Suppressor macrophage (primary cell): Measurements from ENCODE around the gene SNED1.
"Not testable (repeated sequence)": the region's sequence is repeated elsewhere in the genome, so short reads cannot be mapped to it uniquely, and the experiment has no call there.

ENCODE experiments used
- DNase-seq, 4 experiments: peaks; one replicate each; pipeline ENCODE4 v3.0.0-alpha.2; 2020 to 2022

The SNED1 gene

DNA sequence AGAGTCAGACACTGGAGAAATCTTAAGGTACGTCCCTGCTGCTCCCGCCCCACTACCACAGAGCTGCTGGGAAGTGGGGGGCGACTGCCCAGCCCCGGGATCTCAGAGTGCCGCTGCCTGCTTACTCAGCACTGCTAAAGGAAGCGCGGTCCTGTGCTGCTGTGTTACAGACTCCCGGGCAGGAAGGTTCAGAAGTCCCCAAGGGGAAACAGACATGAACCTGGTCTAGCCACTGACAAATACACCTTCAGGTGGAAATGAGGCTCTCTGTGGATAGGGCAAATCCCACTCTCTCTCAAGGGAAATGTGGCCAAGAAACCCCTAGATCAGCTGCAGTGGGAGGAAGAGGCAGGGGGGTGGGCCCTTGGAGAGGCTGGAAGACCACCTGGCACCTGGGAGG, 90.0 kb downstream of the SNED1 start:
- DNase-seq: no peak

- no peak for DNase-seq
These were observed 90.6 kb downstream of the SNED1 start for GRCh38 chr2:241088791-241089732.

- DNase-seq: no peak
These were observed 92.8 kb downstream of the SNED1 start for GRCh38 chr2:241091201-241091600.

DNA sequence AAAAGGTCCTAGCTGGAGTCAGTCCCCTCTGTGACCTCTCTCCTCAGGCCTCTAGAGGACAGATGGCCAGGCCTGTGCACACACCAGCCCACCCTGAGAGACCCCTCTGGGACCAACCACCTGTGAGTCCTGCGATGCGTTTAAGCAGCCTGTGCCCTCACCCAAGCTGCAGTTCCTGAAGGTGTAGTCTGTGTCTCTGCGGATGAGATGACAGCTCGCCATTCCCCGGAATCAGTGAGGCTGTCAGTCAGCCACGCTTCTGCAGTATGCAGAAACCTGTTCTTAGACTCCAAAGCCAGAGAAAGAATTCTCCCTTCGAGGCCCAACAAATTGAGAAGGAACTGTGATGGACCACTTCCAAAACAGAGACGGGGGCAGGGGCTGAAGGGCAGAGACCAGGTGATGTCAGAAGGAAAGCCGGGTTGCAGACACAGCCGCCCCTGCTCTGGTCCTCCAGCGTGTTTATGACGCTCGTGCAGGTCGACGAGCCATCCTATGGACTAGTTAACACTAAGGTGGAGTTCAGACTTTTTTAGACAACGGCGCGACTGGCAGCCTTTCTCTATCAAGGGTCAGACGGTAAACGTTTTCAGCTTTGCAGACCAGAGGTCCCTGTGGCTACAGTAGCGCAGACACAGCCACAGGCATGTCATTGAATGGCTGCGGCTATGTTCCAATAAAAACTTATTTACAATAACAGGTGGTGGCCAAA, 93.5 kb downstream of the SNED1 start:
- DNase-seq: no peak

DNA sequence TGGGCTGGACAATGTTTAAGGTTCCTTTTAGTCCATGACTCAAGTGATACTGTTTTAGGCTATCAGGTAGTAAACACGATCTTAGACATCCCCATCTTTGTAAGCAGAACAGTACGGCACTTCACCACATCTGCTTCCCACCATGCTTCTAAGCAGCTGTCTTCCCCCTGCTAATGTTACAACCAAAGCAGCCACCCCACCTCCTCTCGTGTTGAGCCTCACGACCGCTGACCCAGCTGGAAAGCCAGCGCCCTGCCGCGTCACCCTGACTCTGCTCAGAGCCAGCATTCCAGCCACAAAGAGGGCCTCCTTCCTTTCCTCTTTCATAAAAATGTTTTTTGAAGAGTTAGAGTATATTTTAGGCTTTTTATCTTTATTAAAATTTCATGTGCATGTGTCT, 94.3 kb downstream of the SNED1 start:
- no peak for DNase-seq

DNA sequence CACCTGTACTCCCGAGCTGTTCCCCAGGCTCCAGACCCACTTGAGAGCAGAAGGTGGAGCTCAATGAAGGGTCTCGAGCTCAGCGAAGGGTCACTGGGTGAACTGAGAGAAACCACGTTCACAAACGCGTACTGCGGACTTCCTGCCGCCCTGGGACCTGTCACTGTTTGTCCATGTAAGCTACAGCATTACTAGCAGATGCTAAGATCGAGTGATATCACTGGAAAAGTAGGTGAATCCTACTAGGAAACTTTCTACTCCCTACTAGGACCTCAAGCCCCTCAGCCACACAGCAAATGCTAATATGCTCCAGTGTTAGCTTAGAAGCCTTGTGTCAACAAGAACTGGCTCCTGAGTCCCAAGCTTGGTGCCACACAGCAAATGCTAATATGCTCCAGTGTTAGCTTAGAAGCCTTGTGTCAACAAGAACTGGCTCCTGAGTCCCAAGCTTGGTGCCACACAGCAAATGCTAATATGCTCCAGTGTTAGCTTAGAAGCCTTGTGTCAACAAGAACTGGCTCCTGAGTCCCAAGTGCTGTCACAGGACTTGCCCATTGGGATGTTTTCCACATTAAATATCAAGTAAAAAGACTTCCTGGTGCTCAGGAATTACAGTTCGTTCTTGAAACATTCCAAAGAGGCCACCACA, 94.8 kb downstream of the SNED1 start:
- DNase-seq: not testable (repeated sequence)

DNA sequence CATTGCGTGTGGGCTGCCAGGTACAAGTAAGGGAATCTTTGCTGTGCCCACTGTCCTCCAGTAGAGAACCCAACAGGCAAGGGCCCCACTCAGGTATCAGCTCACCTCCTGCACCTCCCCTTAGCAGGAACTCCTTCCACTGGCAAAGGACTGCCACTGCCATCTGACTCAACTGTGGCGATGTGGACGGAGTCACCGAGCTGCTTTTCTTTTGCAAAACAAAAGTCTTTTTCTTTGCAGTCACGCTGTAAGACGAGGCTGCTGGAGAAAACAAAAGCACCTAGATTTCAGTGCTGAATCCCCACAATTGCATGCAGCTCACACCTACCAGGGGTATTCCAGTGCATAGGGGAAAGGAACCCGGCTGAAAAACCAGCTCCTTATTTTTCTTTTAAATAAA, 95.8 kb downstream of the SNED1 start:
- no peak for DNase-seq

DNA sequence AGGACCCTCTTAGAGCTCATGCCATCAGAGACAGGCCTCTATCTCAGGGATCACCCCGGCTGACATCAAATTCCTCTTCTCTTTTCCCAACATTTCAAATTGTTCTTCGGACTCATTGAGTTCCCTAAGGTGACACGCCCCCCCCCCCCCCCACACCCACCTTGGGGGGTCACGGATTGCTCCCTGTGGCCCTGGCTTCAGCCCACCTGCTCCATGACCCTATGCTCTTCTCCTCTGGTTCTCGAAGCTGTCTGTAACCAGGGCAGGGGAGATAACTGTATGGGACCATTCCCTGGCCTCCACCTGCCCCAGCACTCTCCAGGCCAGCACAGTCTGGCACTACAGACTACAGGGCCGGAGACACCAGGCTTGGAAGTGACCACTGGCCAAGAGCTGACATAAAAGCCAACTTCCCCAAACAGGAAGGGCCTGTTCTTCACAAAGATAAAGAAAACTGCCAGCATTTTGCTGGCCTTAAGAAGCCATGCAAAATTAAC, 96.6 kb downstream of the SNED1 start:
- DNase-seq: no peak

- no peak for DNase-seq
These were observed 97.3 kb downstream of the SNED1 start for GRCh38 chr2:241095594-241096290.

DNA sequence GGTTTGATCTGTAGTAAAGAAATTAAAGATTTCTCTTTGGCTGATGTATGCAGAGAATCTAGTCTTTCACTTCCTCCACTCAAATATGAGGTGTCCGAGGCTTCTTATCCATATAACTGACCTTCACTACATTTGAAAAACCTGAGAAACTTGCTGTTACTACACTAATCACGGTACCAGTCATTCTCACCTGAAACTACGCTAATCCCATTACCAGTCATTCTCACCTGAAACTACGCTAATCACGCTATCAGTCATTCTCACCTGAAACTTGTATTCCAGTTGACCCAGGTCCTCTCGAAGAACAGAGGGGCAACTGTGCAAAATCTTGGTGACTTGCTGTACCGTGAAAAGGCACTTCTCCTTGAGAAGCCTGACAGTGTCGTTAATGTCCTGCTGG, 98.6 kb downstream of the SNED1 start:
- no peak for DNase-seq

- DNase-seq: no peak
These were observed 100.8 kb downstream of the SNED1 start for GRCh38 chr2:241099246-241099645.

DNA sequence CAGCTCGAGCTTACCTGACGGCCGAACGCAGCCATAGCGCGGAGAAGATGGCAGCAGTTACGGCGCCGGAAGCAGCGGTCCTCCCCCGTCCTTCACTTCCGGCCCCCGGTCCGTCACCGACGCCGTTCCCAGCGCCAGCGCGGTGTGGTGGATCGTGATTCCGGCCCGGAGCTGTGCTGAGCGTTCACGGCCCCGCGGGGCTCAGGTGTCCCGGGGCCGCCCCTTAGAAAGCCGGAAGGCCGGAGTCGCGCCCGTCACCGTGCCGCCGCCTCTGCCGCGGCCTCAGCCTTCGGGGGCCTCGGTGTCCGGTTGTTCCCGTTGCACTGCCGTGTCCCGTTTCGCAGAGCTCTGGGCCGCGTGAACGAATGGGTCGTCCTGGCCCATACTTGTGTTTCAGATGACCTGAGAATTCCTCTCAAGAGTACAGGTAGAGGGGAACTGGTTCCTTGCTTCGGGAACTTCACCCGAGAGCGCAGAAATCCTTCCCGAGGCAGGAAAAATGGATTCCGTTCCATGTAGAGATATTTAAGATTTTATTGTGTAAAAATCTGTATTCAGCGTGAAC, 103.9 kb downstream of the SNED1 start, which contains the start of gene MTERF4:
MTERF4 (minus strand) TSS at position 49 of the 565 bp plus-strand sequence; CDS start at position 35, 14 bp downstream.
- DNase-seq: peak; percentile 87 to 94 (median 90)

- DNase-seq: no peak
These were observed 104.8 kb downstream of the SNED1 start for GRCh38 chr2:241103176-241103595.

DNA sequence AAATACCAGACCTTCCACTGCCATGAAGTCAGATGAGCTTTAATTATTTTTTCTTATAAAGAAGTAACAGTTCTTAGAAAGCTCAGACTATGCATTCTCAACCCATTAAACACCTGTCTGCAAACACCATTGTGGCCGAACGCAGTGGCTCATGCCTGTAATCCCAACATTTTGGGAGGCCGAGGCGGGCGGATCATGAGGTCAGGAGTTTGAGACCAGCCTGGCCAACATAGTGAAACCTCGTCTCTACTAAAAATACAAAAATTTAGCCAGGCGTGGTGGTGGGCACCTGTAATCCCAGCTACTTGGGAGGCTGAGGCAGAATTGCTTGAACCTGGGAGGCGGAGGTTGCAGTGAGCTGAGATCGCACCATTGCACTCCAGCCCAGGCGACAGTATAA, 106.2 kb downstream of the SNED1 start:
- not testable (repeated sequence) for DNase-seq

DNA sequence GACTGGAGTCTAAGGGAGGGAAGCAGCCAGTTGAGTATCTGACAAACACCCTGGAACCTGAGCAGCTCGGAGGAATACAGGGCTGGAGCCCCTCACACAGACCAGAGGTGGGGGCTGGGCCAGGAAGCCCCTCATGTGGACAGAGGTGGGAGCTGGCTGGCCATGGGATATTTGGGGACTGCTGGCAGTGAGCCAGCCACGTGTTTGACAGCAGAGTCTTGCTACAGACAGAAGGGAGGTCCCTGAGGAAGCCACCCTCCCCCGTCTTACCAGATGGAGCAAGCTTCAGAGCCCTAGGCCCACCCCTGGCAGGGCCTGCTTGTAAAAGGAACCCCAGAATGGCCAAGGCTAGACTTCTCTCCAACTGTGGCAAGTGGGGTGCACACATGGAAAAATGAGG, 107.2 kb downstream of the SNED1 start:
- DNase-seq: no peak

DNA sequence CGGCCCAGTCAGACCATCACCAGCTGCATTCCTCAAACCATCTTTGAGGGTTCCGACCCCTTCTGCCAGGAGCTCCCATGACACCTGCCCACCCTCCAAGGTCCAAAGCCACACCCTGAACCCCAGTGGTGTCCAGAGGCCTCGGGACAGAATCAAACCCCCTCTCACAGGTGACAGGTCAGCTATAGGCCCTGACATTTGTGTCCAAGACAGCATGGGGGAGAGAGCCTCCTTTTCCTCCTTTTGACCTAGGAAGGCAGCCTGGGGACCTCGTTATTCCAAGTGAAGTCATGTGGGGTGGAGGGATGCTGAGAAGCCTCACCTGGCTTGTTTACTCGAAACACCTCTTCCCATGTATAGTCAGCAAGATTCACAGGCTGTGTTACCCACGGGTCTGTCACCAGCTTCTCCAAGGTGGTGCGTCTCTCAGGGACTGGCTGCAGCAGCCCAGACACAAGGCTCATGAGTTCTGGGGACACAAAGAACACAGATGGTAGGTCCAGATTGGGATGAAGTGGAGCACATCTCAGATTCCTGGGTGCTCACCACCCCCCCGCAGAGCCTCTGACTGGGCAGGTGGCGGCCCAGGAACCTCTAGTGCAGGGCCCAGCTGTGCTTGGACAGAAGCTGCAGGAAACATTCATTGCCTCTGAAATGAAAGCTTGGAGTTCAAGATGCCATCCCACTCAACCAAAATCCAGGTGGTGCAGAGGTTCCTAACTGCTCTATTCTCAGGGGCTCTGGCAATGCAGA, 108.8 kb downstream of the SNED1 start:
- no peak for DNase-seq

GRCh38 chr2:241108271-241109209, 110.1 kb downstream of the SNED1 start:
- no peak for DNase-seq

- no peak for DNase-seq
These were observed 111.0 kb downstream of the SNED1 start for GRCh38 chr2:241109210-241110088.

- DNase-seq: no peak
These were observed 111.7 kb downstream of the SNED1 start for GRCh38 chr2:241110089-241110606.
